Prostate gland (tissue), 2 donors: ENCODE results near the gene FASN.

Experiments used
- CTCF ChIP-seq, 4 experiments: fragments of 200-600 bp in 2 of 4; fragments of 450-650 bp in 2 of 4; sonication (generic) in 2 of 4; IDR thresholded peaks; 1 replicate in 3 of 4; 2 replicates in 1 of 4; pipeline ENCODE4 v1.5.1; 2016 to 2019; ENCODE audit warnings: antibody characterized with exemption in 4 of 4, mild to moderate bottlenecking in 2 of 4, moderate library complexity in 2 of 4
- POLR2A ChIP-seq: fragments of 450-650 bp; IDR thresholded peaks from one replicate; pipeline ENCODE4 v1.6.1; 2016; ENCODE audit warnings: antibody characterized with exemption, mild to moderate bottlenecking
- POLR2AphosphoS5 ChIP-seq: sonication (generic); formaldehyde crosslinking; IDR thresholded peaks from one replicate; pipeline ENCODE4 v1.6.1; 2017; ENCODE audit warnings: antibody characterized with exemption

GRCh38 chr17:82114447-82114846, 16.4 kb upstream of the FASN start:
- no peak for TF ChIP-seq CTCF (IDR thresholded peaks at IDR 0.05)
- TF ChIP-seq POLR2A: no peak
- no peak for TF ChIP-seq POLR2AphosphoS5
